Cardiac fibroblast (primary cell): ENCODE data around the gene TMEM184B.
A peak's percentile ranks its signal among the peaks of the same experiment; 100 is the strongest.
"Not testable (repeated sequence)": the region's sequence is repeated elsewhere in the genome, so short reads cannot be mapped to it uniquely, and the experiment has no call there.

ENCODE experiments used
- DNase-seq, 2 donors: peaks; one replicate each; pipeline versions ENCODE4 v3.0.0 to v3.0.0-alpha.2; 2010; ENCODE audit warnings: low read depth in 2 of 2
- H3K4me3 ChIP-seq, 2 donors: replicated peaks in 1 of 2; 1 replicate in 1 of 2; 2 replicates in 1 of 2; pipeline ENCODE4 v1.5.1; 2011; ENCODE audit warnings: low read depth in 2 of 2, low read length in 2 of 2, mild to moderate bottlenecking in 2 of 2, moderate library complexity in 1 of 2
- TF ChIP-seq, protein P1 (sequence below): IDR thresholded peaks from one replicate; pipeline ENCODE4 v1.5.1; 2011; ENCODE audit warnings: low read depth, mild to moderate bottlenecking, low read length, inconsistent platforms

Gene TMEM184B

DNA sequence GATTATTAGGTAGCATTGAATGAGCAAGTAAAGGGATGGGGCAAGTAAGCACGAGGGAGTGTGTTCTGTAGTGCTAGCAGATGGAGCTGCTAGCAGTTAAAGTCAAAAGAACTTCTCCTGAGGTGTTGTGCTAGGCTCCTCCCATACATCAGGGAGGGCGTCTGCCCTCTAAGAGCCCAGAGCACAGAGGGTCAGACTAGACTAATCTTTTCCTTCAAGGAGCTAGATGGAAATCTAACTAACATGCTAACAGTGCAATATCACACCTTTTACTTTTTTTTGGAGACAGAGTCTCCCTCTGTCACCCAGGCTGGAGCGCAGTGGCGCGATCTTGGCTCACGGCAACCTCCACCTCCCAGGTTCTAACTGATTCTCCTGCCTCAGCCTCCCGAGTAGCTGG lies 88.0 kb downstream of the TMEM184B start:
- DNase-seq, result no peak

DNA sequence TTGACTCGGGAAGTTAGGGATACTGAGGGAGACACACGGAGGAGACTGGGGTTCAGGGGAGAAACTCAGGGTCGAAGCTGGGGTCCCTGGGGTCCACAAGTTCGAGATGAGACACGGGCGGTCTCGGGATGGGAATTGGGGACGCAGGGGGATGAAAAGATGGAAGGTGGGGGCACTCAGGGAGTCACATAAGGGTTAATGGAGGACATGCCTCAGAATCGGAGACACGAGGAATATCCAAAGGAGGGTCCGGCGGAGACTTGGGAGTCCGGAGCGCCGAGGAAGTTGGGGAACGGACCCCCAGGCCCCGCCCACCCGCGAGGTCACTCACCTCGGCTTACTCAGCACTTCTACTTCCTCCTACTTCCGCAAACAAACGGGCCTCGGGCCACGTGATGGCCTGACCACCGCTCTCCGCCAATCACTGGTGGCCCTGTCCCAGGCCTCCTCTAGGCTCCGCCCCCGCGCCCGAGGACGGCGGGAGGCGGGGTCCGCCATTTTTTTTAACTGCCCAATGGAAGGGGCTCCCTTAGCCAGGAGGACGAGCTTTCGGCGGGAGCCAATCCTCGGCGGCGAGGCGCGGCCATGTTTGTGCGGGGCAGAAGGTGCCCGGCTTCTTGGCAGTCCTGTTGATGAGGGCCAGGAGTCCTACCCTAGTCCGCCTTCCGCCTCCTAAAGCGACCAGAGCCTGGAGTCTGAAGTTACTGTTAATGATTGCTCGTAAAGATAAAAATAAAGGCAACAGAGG lies 91.2 kb downstream of the TMEM184B start, which contains the start of gene PLA2G6:
Gene PLA2G6, minus strand, starts transcription at position 378 of the 748 bp plus-strand sequence. CDS start 12,404 bp downstream, outside the sequence.
- peak within 1 kb of the TSS; percentile 50 to 53 for H3K4me3 ChIP-seq
- DNase-seq, result peak; percentile 99
- TF ChIP-seq, protein P1, sequence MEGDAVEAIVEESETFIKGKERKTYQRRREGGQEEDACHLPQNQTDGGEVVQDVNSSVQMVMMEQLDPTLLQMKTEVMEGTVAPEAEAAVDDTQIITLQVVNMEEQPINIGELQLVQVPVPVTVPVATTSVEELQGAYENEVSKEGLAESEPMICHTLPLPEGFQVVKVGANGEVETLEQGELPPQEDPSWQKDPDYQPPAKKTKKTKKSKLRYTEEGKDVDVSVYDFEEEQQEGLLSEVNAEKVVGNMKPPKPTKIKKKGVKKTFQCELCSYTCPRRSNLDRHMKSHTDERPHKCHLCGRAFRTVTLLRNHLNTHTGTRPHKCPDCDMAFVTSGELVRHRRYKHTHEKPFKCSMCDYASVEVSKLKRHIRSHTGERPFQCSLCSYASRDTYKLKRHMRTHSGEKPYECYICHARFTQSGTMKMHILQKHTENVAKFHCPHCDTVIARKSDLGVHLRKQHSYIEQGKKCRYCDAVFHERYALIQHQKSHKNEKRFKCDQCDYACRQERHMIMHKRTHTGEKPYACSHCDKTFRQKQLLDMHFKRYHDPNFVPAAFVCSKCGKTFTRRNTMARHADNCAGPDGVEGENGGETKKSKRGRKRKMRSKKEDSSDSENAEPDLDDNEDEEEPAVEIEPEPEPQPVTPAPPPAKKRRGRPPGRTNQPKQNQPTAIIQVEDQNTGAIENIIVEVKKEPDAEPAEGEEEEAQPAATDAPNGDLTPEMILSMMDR, result no peak

More for the DNA sequence above, 88.0 kb downstream of the TMEM184B start:
- TF ChIP-seq, protein P1, result no peak
- H3K4me3 ChIP-seq, result no peak overlapping the region

- peak overlapping the region; percentile 50 to 53 for H3K4me3 ChIP-seq
- TF ChIP-seq, protein P1, result no peak
- peak in 1 of 2 donors; percentile 18 for DNase-seq
Measured at GRCh38 chr22:38180841-38181452, 91.9 kb downstream of the TMEM184B start.

GRCh38 chr22:38178605-38178937 lies 94.2 kb downstream of the TMEM184B start:
- H3K4me3 ChIP-seq, DNase-seq: not testable (repeated sequence)

DNA sequence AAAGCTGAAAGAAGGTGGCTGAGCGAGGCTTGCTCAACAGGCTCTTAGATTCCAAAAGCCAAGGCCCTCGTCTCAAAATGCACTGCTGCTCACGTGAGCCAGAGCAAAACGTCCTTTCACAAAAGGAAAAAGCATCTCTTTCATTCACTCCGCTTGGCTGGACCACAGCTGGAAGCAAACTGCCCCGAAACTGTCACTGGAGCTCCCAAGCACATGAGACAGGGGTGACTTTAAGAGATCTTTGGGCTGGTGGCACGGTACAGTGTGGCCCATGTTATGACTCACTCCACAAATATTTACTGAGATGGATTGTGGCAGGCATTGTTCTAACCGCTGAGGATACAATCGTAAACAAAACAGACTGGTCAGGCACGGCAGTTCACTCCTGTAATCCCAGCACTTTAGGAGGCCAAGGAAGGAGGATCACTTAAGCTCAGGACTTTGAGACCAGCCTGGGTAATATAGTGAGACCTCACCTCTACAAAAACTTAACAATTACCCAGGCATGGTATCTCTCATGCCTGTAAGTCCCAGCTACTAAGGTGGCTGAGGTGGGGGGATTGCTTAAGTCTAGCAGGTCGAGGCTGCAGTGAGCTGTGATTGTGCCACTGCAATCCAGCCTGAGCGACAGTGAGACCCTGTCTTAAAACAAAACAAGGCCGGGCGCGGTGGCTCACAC lies 94.7 kb downstream of the TMEM184B start:
- no peak overlapping the region for H3K4me3 ChIP-seq
- TF ChIP-seq, protein P1, result no peak
- DNase-seq, result peak; percentile 85 to 94

- H3K4me3 ChIP-seq, DNase-seq: not testable (repeated sequence)
Measured at GRCh38 chr22:38177571-38177925, 95.3 kb downstream of the TMEM184B start.

- DNase-seq, result no peak
- H3K4me3 ChIP-seq, result no peak overlapping the region
- TF ChIP-seq, protein P1, result no peak
Measured at GRCh38 chr22:38177044-38177443, 95.8 kb downstream of the TMEM184B start.
